Skin of body (tissue), 2 donors: ENCODE data around the gene LIN28B. TPM values are rescaled to one million over a fixed set of nuclear protein-coding genes. Genes with fewer than 3 reads are reported as not detected.
"Not testable (repeated sequence)": the region's sequence is repeated elsewhere in the genome, so short reads cannot be mapped to it uniquely, and the experiment has no call there.

ENCODE experiments used
- DNase-seq: peaks from one replicate; lab custom pipeline; 2025; lab: John Stamatoyannopoulos, UW
- total RNA-seq: library from RNA; depleted of rRNA; stranded (reverse); fragments of >200 nt; gene quantifications from one replicate; pipeline ENCODE4 v1.2.3, GENCODE V29; 2014

LIN28B gene
- total RNA-seq, 1 donor from 2014 or later, result 0.20 TPM

- no peak for DNase-seq
These were observed 778 bp upstream of the LIN28B start for GRCh38 chr6:104955927-104956730.

GRCh38 chr6:104957301-104958177 lies 632 bp downstream of the LIN28B start:
- DNase-seq, result no peak

- DNase-seq, result no peak
These were observed 1.5 kb downstream of the LIN28B start for GRCh38 chr6:104958178-104959025.

GRCh38 chr6:104959026-104959858 lies 2.3 kb downstream of the LIN28B start:
- no peak for DNase-seq

GRCh38 chr6:104969108-104969507 lies 12.2 kb downstream of the LIN28B start:
- DNase-seq, result no peak

GRCh38 chr6:104969785-104970581 lies 13.1 kb downstream of the LIN28B start:
- DNase-seq, result no peak

GRCh38 chr6:104973404-104973803 lies 16.5 kb downstream of the LIN28B start:
- no peak for DNase-seq

- no peak for DNase-seq
These were observed 26.4 kb downstream of the LIN28B start for GRCh38 chr6:104983296-104983695.

- no peak for DNase-seq
These were observed 26.9 kb downstream of the LIN28B start for GRCh38 chr6:104983776-104984175.

GRCh38 chr6:104984831-104985230 lies 27.9 kb downstream of the LIN28B start:
- DNase-seq, result no peak

- DNase-seq, result not testable (repeated sequence)
These were observed 29.0 kb downstream of the LIN28B start for GRCh38 chr6:104985875-104986274.

- no peak for DNase-seq
These were observed 29.7 kb downstream of the LIN28B start for GRCh38 chr6:104986625-104987024.

- no peak for DNase-seq
These were observed 30.3 kb downstream of the LIN28B start for GRCh38 chr6:104987218-104987617.

- no peak for DNase-seq
These were observed 33.2 kb downstream of the LIN28B start for GRCh38 chr6:104990085-104990484.

GRCh38 chr6:104991062-104991461 lies 34.2 kb downstream of the LIN28B start:
- DNase-seq, result not testable (repeated sequence)

- not testable (repeated sequence) for DNase-seq
These were observed 36.7 kb downstream of the LIN28B start for GRCh38 chr6:104993576-104993975.

GRCh38 chr6:104995989-104996617 lies 39.2 kb downstream of the LIN28B start:
- DNase-seq, result no peak

GRCh38 chr6:105001063-105001462 lies 44.2 kb downstream of the LIN28B start:
- DNase-seq, result no peak

- no peak for DNase-seq
These were observed 45.0 kb downstream of the LIN28B start for GRCh38 chr6:105001906-105002305.
